ENCODE results near the gene EEF1AKMT4. TPM values are rescaled to one million over a fixed set of nuclear protein-coding genes. Genes with fewer than 3 reads are reported as not detected.

The EEF1AKMT4 gene
- total RNA-seq, 1 donor from 2014 or later: 1.6 TPM

DNA sequence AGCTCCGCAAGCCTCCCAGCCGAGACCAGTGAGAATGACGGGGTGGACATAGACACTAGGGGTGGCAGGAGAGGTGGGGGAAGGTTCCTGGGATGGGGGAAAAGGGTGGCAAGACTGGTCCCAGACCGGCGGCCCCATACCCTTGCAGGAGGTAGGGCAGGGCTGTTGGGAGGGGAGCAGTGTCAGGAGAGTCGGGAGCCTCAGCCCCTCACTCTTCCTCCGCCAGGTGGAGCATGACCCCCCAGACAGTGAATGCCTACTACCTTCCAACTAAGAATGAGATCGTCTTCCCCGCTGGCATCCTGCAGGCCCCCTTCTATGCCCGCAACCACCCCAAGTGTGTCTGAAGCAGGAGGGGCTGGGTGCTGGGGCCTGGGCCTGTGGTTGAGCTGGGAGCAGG is 40.9 kb downstream of the EEF1AKMT4 start:
- DNase-seq (no peak), ATAC-seq (no peak)
- intact Hi-C loops (cut with micrococcal nuclease): no loop called here

DNA sequence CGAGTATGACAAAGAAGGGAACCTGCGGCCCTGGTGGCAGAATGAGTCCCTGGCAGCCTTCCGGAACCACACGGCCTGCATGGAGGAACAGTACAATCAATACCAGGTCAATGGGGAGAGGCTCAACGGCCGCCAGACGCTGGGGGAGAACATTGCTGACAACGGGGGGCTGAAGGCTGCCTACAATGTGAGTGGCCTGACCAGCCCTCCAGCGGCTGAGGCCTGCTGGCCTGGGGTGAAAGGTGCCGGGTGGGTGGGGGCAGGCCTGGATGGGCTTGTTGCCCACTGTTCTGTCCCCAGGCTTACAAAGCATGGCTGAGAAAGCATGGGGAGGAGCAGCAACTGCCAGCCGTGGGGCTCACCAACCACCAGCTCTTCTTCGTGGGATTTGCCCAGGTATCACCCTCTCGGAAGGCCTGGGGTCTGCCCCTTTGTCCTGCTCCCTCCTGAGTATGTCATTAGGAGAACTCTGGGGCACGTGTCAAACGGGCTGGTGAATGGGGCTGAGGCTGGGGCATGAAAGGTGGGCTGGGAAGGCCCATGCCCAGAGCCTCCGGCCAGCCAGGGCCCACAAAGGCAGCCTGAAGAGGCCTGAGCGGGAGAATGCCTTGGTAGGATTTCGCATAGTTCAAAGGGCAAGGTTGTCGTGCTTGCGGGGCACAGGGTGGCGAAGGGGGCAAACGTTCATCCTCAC is 41.7 kb downstream of the EEF1AKMT4 start:
- intact Hi-C loops (cut with micrococcal nuclease): no loop called here
- ATAC-seq (no peak), DNase-seq (no peak)

DNA sequence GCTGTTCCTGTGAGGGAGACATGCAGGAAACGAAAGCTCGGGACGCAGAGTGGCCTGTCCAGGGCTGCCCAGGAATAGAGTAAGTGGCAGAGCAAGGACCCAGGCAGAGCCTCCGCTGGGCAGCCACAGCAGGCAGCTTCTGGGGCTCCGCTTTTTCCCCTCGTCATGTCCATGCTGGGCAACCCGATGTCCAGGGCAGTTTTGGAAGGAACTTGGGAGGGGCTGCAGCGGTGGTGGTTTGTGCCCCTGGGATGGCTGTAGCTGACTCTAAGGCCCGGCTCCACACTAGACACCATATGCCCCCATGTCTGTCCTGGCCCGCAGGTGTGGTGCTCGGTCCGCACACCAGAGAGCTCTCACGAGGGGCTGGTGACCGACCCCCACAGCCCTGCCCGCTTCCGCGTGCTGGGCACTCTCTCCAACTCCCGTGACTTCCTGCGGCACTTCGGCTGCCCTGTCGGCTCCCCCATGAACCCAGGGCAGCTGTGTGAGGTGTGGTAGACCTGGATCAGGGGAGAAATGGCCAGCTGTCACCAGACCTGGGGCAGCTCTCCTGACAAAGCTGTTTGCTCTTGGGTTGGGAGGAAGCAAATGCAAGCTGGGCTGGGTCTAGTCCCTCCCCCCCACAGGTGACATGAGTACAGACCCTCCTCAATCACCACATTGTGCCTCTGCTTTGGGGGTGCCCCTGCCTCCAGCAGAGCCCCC is 42.4 kb downstream of the EEF1AKMT4 start:
- no peak for ATAC-seq
- intact Hi-C loops (cut with micrococcal nuclease): no loop called here

DNA sequence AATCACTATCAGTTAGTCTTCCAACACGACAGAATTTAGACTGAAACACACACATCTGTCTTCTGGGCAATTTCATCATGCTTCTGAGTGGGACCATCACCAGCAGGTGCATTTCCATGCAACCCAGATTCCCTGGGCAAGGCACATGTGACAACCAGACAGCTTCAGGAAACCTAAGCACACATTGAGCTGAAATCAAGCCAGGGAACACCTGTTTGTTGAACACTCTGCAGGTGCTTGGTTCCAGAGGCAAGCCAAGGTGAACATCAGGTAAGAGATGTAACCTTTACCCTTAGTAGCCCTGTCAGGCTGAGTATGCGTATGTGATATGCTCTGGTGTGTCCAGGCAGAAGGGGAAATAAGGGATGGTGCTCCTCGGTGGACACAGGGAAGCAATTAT is 46.3 kb downstream of the EEF1AKMT4 start:
- DNase-seq: no peak
- ATAC-seq: no peak
- intact Hi-C loops (cut with micrococcal nuclease): no loop called here

More for the DNA sequence above, 42.4 kb downstream of the EEF1AKMT4 start:
- DNase-seq: no peak

DNA sequence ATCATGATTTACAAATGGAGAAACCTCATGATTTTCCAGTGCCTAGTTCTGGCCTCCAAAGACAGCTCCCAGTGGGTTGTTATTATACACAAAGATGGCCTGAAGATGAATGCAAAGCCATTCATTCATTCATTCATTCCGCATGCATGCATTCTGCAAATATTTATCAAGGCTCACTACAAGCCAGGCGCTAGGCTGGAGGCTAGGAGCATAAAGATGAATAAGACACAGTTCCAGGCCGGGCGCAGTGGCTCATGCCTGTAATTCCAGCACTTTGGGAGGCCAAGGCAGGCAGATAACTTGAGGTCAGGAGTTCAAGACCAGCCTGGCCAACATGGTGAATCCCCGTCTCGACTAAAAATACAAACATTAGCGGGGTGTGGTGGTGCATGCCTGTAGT is 47.1 kb downstream of the EEF1AKMT4 start:
- no peak for DNase-seq
- ATAC-seq: no peak
- intact Hi-C loops (cut with micrococcal nuclease): no loop called here

DNA sequence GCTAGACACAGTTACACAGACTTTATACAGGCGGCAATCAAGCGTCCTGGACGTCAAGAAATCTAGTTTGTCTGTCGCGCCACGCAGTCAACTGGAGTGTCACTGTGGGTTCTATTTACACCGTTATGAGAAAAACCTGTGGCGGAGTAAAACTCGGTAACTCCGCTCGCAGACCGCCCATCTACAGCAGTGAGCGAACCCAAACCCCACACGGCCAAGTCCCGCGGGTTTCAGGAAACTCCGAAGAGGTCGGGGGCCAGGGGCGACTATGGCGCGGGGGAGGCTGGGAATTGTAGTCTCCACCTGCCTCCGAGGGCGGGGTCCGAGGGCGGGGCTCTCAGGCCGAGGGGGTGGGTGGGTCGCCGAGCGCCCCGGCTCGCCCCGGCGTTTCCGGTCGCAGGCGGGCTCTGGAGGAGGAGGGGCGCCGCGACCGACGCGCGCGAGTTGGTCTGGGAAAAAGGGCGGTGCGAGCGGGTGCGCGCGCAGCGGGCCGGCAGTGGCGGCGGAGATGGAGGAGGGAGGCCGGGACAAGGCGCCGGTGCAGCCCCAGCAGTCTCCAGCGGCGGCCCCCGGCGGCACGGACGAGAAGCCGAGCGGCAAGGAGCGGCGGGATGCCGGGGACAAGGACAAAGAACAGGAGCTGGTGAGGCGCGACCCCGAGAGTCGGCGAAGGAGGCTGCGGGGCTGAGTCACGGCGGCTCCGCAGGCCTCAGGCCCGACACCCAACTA is 49.5 kb downstream of the EEF1AKMT4 start, which contains the start of gene PSMD2:
TSS of gene PSMD2 (plus strand) at position 483 of the 729 bp plus-strand sequence. CDS start at position 509, 26 bp downstream.
- ATAC-seq: peak; percentile 99
- DNase-seq: peak; percentile 99
- intact Hi-C loops (cut with micrococcal nuclease): no loop called here

DNA sequence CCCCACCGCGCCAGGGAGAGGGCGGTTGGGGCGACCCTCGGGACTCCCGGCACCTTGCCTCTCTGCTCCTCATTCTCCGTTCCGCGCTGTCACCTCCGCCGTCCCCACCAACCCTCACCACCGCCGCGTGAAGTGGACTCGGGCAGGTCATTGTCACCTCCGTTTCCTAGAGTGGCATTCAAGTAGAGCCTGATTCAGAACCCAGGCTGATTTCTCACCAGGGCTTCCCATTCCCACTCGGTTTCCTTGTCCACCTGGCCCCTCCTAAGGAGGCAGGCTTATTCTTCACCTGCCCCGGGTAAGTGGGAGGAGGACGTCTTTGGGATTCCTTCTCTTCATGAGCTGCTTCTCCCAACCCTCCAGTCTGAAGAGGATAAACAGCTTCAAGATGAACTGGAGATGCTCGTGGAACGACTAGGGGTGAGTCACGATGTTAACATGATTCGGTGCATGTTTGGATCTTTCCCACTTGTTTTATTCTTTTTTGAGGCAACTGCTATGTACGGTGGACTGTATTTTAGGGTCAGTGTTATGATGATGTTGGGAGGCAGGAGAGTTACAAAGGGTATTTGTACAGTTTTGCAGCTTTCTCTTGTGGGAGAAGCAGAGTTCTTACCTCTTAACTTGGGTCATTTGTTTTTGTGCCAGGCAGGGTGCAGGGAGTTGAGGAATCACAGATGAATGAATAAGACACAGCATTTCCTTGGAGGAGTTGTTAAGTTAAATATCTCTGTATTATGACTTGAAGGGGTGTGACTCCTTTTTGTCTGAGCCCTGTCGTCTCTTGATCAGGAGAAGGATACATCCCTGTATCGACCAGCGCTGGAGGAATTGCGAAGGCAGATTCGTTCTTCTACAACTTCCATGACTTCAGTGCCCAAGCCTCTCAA is 50.3 kb downstream of the EEF1AKMT4 start:
- intact Hi-C loops (cut with micrococcal nuclease): no loop called here
- ATAC-seq: no peak
- no peak for DNase-seq

DNA sequence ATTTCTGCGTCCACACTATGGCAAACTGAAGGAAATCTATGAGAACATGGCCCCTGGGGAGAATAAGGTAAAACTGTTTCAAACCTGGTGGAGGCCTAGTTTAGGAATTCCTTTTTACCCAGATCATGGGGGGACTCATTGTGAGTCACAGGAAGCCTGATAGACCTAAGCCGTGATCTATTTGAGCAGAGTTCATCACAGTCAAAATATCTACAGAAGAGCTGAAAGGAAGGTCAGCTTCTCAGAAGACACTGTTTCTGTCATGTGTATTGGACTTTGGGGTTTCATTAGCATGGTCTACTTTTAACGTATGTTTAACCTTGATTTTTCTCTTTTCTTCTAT is 50.9 kb downstream of the EEF1AKMT4 start:
- DNase-seq (no peak), ATAC-seq (no peak)
- intact Hi-C loops (cut with micrococcal nuclease): no loop called here

DNA sequence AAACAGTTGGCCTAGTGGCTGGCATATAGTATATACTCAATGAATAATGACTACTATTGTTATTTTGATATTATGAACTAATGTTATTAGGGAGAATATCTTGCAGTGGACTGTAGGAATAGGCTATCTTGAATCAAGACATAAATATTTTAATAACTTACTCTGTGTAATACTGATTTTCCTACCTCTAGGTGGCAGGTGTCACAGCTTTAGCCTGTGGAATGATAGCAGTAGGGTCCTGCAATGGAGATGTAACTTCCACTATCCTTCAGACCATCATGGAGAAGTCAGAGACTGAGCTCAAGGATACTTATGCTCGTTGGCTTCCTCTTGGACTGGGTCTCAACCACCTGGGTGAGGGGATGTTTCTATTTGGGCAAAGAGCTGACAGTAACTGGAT is 56.1 kb downstream of the EEF1AKMT4 start:
- intact Hi-C loops (cut with micrococcal nuclease): no loop called here
- ATAC-seq (no peak), DNase-seq (no peak)

DNA sequence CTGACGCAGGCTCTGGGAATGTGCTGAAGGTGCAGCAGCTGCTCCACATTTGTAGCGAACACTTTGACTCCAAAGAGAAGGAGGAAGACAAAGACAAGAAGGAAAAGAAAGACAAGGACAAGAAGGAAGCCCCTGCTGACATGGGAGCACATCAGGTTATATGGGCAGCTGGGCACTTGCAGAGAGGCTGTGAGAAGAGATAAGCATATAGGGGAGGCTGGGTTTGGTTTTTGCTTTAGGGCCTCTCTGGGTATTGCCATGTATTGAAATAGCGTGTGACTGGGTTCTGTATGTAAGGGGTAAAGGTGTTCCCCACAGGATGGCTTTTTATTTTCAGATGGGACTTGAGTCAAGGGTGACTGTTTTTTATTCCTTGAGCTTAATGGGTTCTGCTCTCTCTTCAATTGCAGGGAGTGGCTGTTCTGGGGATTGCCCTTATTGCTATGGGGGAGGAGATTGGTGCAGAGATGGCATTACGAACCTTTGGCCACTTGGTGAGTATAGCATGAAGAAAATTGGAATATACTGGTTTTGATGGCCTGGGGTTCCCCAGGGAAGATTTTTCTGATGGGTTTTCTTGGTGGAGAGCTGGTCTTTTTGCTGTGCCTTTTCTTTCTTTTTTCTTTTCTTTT is 57.0 kb downstream of the EEF1AKMT4 start:
- intact Hi-C loops (cut with micrococcal nuclease): no loop called here
- ATAC-seq (no peak), DNase-seq (no peak)

DNA sequence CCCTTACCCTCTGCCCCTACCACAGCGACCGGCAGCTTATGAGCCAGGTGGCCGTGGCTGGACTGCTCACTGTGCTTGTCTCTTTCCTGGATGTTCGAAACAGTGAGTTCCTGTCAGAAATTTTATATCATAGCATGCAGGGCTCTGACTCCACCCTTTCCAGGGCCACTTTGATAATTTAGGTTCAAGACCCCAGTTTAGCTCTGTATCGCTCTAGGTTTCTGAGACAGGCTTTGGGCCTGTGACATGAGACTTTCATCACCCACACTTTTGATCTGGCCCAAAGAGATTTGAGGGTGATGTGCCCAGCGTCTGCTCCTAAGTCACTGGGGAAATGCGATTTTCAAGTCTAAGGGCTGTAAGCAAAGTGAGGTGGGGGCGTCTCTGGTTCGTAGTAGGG is 58.4 kb downstream of the EEF1AKMT4 start:
- no peak for DNase-seq
- intact Hi-C loops (cut with micrococcal nuclease): no loop called here
- ATAC-seq: no peak

Small RNA genes lying within 50 kb of the gene (microRNA-seq; reads per million reads assigned to microRNA genes)
- gene MIR1224 (ENCODE audit: borderline number of aligned reads): not detected

Other genes starting within 250 kb of the EEF1AKMT4 start
- gene ABCC5, start 231.8 kb upstream of the EEF1AKMT4 start, total RNA-seq: 44.1 TPM
- not detected for gene HTR3D, start 217.9 kb upstream of the EEF1AKMT4 start, total RNA-seq
- not detected for gene HTR3C, start 196.6 kb upstream of the EEF1AKMT4 start, total RNA-seq
- gene HTR3E, start 152.6 kb upstream of the EEF1AKMT4 start, total RNA-seq: not detected
- gene EIF2B5, start 114.3 kb upstream of the EEF1AKMT4 start, total RNA-seq: 33.1 TPM
- gene DVL3, start 94.3 kb upstream of the EEF1AKMT4 start, total RNA-seq: 76.8 TPM
- gene AP2M1, start 74.8 kb upstream of the EEF1AKMT4 start, total RNA-seq: 318 TPM
- 75.6 TPM for gene ABCF3, start 63.5 kb upstream of the EEF1AKMT4 start, total RNA-seq
- not detected for gene VWA5B2, start 20.1 kb upstream of the EEF1AKMT4 start, total RNA-seq
- gene ALG3, start 710 bp upstream of the EEF1AKMT4 start, total RNA-seq: 18.5 TPM
- gene CAMK2N2, start 11.9 kb downstream of the EEF1AKMT4 start, total RNA-seq: not detected
- gene ECE2, start 26.4 kb downstream of the EEF1AKMT4 start, total RNA-seq: not detected
- gene PSMD2, start 49.6 kb downstream of the EEF1AKMT4 start, total RNA-seq: 242 TPM
- 250 TPM for gene EIF4G1, start 64.9 kb downstream of the EEF1AKMT4 start, total RNA-seq
- gene FAM131A, start 87.9 kb downstream of the EEF1AKMT4 start, total RNA-seq: 41.0 TPM
- 3.6 TPM for gene CLCN2, start 111.9 kb downstream of the EEF1AKMT4 start, total RNA-seq
- 26.0 TPM for gene POLR2H, start 112.0 kb downstream of the EEF1AKMT4 start, total RNA-seq
- 0.37 TPM for gene THPO, start 128.5 kb downstream of the EEF1AKMT4 start, total RNA-seq
- 4.6 TPM for gene CHRD, start 130.4 kb downstream of the EEF1AKMT4 start, total RNA-seq